Left ventricle myocardium inferior (tissue), 1 donor: ENCODE data around the gene PXN. TPM values are rescaled to one million over a fixed set of nuclear protein-coding genes. Genes with fewer than 3 reads are reported as not detected.
"Not testable (repeated sequence)": the region's sequence is repeated elsewhere in the genome, so short reads cannot be mapped to it uniquely, and the experiment has no call there.

Experiments used
- DNase-seq: peaks from one replicate; pipeline ENCODE4 v3.0.0-alpha.2; 2020
- H3K27ac ChIP-seq: fragments of 200-600 bp; replicated peaks from 2 replicates; pipeline ENCODE4 v1.8.0; 2021
- H3K27me3 ChIP-seq: fragments of 200-600 bp; 2 replicates; pipeline ENCODE4 v1.8.0; 2021; ENCODE audit warnings: low read depth
- H3K36me3 ChIP-seq: fragments of 200-600 bp; 2 replicates; pipeline ENCODE4 v1.8.0; 2021
- H3K4me1 ChIP-seq: fragments of 200-600 bp; 2 replicates; pipeline ENCODE4 v1.8.0; 2021
- H3K4me3 ChIP-seq: fragments of 200-600 bp; 2 replicates; pipeline ENCODE4 v1.8.0; 2021; ENCODE audit warnings: mild to moderate bottlenecking, moderate library complexity
- H3K9me3 ChIP-seq: fragments of 200-600 bp; replicated peaks from 2 replicates; pipeline ENCODE4 v1.8.0; 2021
- intact Hi-C: fragments of 100-400 bp; cut with micrococcal nuclease; formaldehyde crosslinking; loops from one replicate; pipeline ENCODE4 v1.11.0; 2022
- total RNA-seq: library from RNA; stranded (reverse); fragmentation: NEBNext Ultra II Directional; extraction: Animal tissue kit (Norgen Biotek cat#: 25700); gene quantifications from one replicate; pipeline ENCODE4 v1.2.1, GENCODE V29; 2021
- TF ChIP-seq, protein P1 (sequence below): fragments of 200-600 bp; IDR thresholded peaks from 2 replicates; pipeline ENCODE4 v1.8.0; 2021; ENCODE audit warnings: antibody characterized with exemption, mild to moderate bottlenecking, borderline replicate concordance
- donor health status: DM: no; HTN: yes; CAD: no; lungs with severe emphysema.

Gene PXN
- total RNA-seq, 1 donor from 2014 or later: 59.8 TPM

DNA sequence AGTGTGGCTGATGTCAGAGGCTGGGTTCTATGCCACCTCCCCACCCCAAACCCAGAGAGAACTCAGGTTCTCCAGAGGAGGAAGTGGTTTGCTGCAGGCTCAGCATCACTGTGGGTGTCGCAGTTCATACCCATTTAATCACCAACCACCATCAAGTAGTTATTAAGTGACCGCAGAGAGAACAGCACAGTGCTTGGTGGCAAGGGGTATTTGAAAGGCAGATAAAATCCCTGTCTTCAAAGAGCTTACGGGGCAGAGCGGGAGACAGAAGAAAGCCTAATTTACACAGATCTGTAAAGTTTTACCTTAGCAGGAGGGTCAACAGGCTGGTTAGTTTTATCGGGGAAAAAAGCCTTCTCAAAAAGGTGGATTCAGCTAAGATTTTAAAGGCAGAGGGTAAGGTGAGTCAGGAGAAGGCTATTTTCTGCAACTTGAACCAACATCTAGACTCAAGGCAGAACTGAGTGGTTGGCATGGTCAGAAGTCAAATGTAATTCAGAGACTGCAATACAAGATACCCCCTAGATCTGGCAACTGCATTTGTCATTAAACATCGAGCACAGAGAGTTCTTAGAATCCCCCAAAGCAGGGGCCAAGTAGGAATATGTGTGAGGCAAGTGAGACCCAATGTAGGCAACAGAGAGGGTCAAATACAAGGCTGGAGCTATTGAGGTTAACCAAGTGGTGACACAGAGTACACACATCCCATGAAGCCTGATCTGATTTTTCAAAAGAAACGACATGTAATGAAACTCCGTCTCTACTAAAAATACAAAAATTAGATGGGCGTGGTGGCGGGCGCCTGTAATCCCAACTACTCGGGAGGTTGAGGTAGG is 13.2 kb downstream of the PXN start:
- no peak for DNase-seq
- Histone ChIP-seq H3K36me3 (peaks cover 4% of the 10 kb centered on the region), H3K27me3 (no peaks in the 10 kb centered on the region), H3K4me1 (peaks cover 98% of the 10 kb centered on the region), H3K9me3 (no peaks in the 10 kb centered on the region), H3K4me3 (no peak overlapping the region), H3K27ac (peak overlapping the region; percentile 96)
- intact Hi-C loops: no loop called here
- TF ChIP-seq, protein P1, sequence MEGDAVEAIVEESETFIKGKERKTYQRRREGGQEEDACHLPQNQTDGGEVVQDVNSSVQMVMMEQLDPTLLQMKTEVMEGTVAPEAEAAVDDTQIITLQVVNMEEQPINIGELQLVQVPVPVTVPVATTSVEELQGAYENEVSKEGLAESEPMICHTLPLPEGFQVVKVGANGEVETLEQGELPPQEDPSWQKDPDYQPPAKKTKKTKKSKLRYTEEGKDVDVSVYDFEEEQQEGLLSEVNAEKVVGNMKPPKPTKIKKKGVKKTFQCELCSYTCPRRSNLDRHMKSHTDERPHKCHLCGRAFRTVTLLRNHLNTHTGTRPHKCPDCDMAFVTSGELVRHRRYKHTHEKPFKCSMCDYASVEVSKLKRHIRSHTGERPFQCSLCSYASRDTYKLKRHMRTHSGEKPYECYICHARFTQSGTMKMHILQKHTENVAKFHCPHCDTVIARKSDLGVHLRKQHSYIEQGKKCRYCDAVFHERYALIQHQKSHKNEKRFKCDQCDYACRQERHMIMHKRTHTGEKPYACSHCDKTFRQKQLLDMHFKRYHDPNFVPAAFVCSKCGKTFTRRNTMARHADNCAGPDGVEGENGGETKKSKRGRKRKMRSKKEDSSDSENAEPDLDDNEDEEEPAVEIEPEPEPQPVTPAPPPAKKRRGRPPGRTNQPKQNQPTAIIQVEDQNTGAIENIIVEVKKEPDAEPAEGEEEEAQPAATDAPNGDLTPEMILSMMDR: no peak

DNA sequence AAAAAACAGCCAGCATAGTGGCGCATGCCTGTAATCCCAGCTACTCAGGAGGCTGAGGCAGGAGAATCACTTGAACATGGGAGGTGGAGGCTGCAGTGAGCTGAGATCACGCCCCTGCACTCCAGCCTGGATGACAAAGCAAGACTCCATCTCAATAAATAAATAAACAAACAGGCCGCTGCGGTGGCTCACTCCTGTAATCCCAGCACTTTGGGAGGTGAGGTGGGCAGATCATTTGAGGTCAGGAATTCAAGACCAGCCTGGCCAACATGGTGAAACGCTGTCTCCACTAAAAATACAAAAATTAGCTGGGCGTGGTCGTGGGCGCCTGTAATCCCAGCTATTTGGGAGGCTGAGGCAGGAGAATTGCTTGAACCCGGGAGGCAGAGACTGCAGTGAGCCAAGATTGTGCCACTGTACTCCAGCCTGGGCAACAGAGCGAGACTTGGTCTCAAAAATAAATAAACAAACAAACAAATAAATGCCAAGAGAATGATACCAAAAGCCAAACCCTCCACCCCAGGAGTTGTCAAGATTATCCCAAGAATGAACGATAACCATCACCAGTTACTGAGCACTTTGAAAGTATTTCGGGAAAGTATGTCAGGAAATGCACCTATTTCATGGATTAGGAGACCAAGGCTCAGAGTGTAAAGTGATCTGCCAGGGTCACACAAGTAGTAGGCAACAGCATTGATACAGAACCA is 14.0 kb downstream of the PXN start:
- H3K4me3 ChIP-seq, DNase-seq, H3K27me3 ChIP-seq, intact Hi-C loops, H3K9me3 ChIP-seq, H3K36me3 ChIP-seq: not testable (repeated sequence)
- Histone ChIP-seq H3K27ac (peak overlapping the region; percentile 96), H3K4me1 (peaks cover 98% of the 10 kb centered on the region)

DNA sequence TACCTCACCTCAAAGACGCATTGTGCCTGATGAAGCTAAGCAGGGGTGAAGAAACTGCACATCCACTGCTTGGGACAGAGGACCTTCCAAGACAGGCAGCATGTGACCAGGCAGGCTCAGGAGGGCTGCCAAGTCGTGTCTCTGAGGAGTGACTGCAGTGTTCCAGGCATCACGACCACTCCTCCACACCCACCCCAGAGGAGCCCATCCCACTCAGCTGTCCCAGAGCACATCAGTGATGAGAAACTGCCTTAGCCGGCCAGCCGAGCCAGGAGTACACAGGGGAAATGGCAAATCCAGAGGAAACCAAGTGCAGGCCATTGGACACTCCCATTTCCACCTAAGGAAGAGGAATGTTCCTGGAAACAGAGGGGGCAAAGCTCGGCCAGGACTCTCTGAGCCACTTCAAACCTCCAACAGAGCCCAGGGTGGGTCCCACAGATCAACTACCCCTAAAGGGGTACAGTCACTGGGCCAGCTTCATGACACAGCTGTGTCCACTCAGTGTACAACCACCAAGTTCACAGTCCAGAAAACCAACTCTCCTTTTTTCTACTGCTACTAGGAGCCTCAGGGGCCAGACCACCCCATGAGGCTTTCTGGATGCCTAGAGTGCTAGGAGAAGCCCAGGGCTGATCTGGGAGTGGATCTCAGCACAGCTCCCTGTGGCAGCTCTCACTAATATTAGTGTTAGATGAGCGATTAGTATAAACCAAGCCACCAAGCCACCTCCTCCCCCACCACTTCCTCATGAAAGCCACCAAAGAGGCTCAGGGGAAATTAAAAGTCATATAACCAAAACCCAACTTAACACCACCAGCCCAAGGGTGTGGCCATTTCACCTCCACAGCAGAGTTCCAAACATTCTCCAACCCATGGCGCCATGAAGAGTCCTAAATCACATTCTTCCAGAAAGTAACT is 15.4 kb downstream of the PXN start:
- Histone ChIP-seq H3K4me1 (peaks cover 98% of the 10 kb centered on the region), H3K9me3 (no peaks in the 10 kb centered on the region), H3K27me3 (no peaks in the 10 kb centered on the region), H3K36me3 (peaks cover 2% of the 10 kb centered on the region), H3K27ac (peak overlapping the region; percentile 96), H3K4me3 (peak overlapping the region; percentile 61)
- intact Hi-C loops: no loop called here
- TF ChIP-seq, protein P1: no peak
- peak; percentile 90 for DNase-seq

DNA sequence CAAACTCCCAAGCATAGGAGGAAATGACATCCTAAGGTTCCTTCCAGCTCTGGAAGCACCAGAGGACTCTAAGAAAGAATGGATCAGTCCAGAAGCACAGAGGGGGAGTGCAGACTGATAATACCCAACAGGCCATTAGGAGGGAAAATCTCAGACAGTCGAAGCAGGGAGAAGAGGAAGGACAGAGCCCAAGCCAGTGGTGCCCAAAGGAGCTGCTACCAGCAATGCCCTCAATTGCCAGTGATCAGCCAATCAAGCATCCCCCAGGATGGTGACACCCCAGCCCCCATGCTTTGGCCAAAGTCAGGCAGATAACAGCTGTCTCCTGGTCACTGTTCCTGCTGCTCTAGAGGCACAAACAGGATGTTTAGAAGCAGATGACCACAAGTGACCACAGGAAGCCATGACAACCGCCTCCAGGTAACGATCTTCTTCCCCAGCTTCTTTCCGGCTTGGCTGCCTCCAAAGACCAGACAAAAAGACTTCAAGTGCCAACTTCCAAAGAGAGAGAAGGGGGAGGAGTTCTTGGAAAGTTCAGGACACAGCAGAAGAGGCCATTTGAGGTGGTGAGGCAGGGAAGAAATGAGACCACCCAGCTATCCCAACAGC is 16.2 kb downstream of the PXN start:
- Histone ChIP-seq H3K4me1 (peaks cover 98% of the 10 kb centered on the region), H3K27ac (peak overlapping the region; percentile 96), H3K27me3 (no peaks in the 10 kb centered on the region), H3K9me3 (no peaks in the 10 kb centered on the region), H3K36me3 (no peaks in the 10 kb centered on the region), H3K4me3 (peak overlapping the region; percentile 61)
- intact Hi-C loops: no loop called here
- TF ChIP-seq, protein P1: no peak
- DNase-seq: no peak

DNA sequence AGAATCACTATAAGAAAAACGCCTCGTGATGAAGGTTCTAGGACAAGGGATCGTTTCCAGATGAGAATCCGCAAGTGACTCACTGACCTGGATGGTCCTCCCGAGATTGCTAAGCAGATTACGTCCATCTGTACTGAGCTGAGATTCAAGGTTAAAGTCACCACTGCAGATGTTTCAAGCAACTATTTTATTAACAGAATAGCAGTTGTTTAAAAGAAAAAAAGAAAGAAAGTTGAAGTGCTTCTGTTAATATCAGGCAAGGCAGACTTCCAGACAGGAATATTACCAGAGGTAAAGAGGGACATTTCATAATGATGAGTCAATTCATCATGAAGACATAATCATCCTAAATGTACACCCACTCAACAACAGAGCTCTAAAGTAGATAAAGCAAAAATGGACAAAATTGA is 17.9 kb downstream of the PXN start:
- no peaks in the 10 kb centered on the region for H3K27me3 ChIP-seq
- peaks cover 98% of the 10 kb centered on the region for H3K4me1 ChIP-seq
- H3K4me3 ChIP-seq: peak overlapping the region; percentile 61
- H3K36me3 ChIP-seq: no peaks in the 10 kb centered on the region
- H3K27ac ChIP-seq: peak overlapping the region; percentile 96
- no peak for DNase-seq
- no peaks in the 10 kb centered on the region for H3K9me3 ChIP-seq
- intact Hi-C loops: no loop called here
- TF ChIP-seq, protein P1: no peak
